HEK293 (cell line): ENCODE results near the gene S100A10.

Source experiments
- ATF2 ChIP-seq: fragments of 450-650 bp; formaldehyde crosslinking; IDR thresholded peaks from 2 replicates; pipeline ENCODE4 v1.5.1; 2016; ENCODE audit warnings: missing biosample characterization, missing genetic modification characterization, low read depth
- CTCF ChIP-seq: fragments of 450-650 bp; formaldehyde crosslinking; IDR thresholded peaks from 2 replicates; pipeline ENCODE4 v1.5.1; 2016; ENCODE audit warnings: missing biosample characterization, missing genetic modification characterization
- KLF8 ChIP-seq: fragments of 450-650 bp; formaldehyde crosslinking; IDR thresholded peaks from 2 replicates; pipeline ENCODE4 v1.5.1; 2016; ENCODE audit warnings: missing biosample characterization, missing genetic modification characterization
- ZBTB26 ChIP-seq: fragments of 450-650 bp; formaldehyde crosslinking; optimal IDR thresholded peaks from 2 replicates; pipeline ENCODE3; 2016; ENCODE audit warnings: missing biosample characterization, mild to moderate bottlenecking, missing genetic modification characterization
- ZFP69B ChIP-seq: fragments of 450-650 bp; formaldehyde crosslinking; IDR thresholded peaks from 2 replicates; pipeline ENCODE4 v1.5.1; 2016; ENCODE audit warnings: missing biosample characterization, missing genetic modification characterization
- ZNF121 ChIP-seq: fragments of 450-650 bp; formaldehyde crosslinking; IDR thresholded peaks from 2 replicates; pipeline ENCODE4 v1.5.1; 2016; ENCODE audit warnings: missing biosample characterization, missing genetic modification characterization
- ZNF302 ChIP-seq: fragments of 450-650 bp; formaldehyde crosslinking; IDR thresholded peaks from 2 replicates; pipeline ENCODE4 v1.5.1; 2016; ENCODE audit warnings: missing biosample characterization, missing genetic modification characterization, low read depth
- ZNF324 ChIP-seq: fragments of 450-650 bp; formaldehyde crosslinking; IDR thresholded peaks from 2 replicates; pipeline ENCODE4 v1.5.1; 2016; ENCODE audit warnings: missing biosample characterization, missing genetic modification characterization
- ZNF560 ChIP-seq: fragments of 450-650 bp; formaldehyde crosslinking; IDR thresholded peaks from 2 replicates; pipeline ENCODE4 v1.5.1; 2017; ENCODE audit warnings: missing biosample characterization, missing genetic modification characterization, borderline replicate concordance
- ZNF610 ChIP-seq: fragments of 450-650 bp; formaldehyde crosslinking; IDR thresholded peaks from 2 replicates; pipeline ENCODE4 v1.5.1; 2016; ENCODE audit warnings: missing biosample characterization, missing genetic modification characterization, borderline replicate concordance
- ZNF777 ChIP-seq: fragments of 450-650 bp; formaldehyde crosslinking; IDR thresholded peaks from 2 replicates; pipeline ENCODE4 v1.5.1; 2017; ENCODE audit warnings: missing biosample characterization, missing genetic modification characterization, borderline replicate concordance
- ZNF792 ChIP-seq: fragments of 450-650 bp; formaldehyde crosslinking; IDR thresholded peaks from 2 replicates; pipeline ENCODE4 v1.5.1; 2016; ENCODE audit warnings: missing biosample characterization, missing genetic modification characterization

- no peak for TF ChIP-seq CTCF (tag by site-specific recombination)
- TF ChIP-seq ZNF777 (tag by site-specific recombination) = no peak
- TF ChIP-seq ZNF121 = no peak
- no peak for TF ChIP-seq KLF8 (tag by site-specific recombination)
- no peak for TF ChIP-seq ZNF560 (tag by site-specific recombination)
- no peak for TF ChIP-seq ZBTB26 (tag by site-specific recombination)
- TF ChIP-seq ZFP69B = no peak
- TF ChIP-seq ZNF792 (tag by site-specific recombination) = no peak
- TF ChIP-seq ZNF324 (tag by site-specific recombination) = no peak
- no peak for TF ChIP-seq ATF2 (tag by site-specific recombination)
- TF ChIP-seq ZNF302 = no peak
- TF ChIP-seq ZNF610 (tag by site-specific recombination) = no peak
Observed at GRCh38 chr1:152024223-152024622, 30.6 kb upstream of the S100A10 start.
